Loucy (cell line): Measurements from ENCODE around the gene IL6.

ENCODE experiments used
- H2AFZ ChIP-seq: fragments of 200-600 bp; sonication (generic); 2 replicates; pipeline ENCODE4 v1.6.0; 2016; ENCODE audit warnings: antibody characterized with exemption, mild to moderate bottlenecking, low read length, moderate library complexity
- H3F3A ChIP-seq: fragments of 200-600 bp; 2 replicates; pipeline ENCODE4 v1.6.0; 2016; ENCODE audit warnings: antibody characterized with exemption, low read depth, mild to moderate bottlenecking
- H3K27me3 ChIP-seq: fragments of 200-600 bp; sonication (generic); 2 replicates; pipeline ENCODE4 v1.6.1; 2014; ENCODE audit warnings: low read length, mild to moderate bottlenecking; ENCODE audit not compliant: insufficient read depth, poor library complexity, severe bottlenecking
- H3K36me3 ChIP-seq: fragments of 200-600 bp; sonication (generic); 2 replicates; pipeline ENCODE4 v1.6.1; 2016; ENCODE audit warnings: low read length; ENCODE audit not compliant: insufficient read depth
- H3K4me1 ChIP-seq: fragments of 200-600 bp; sonication (generic); 2 replicates; pipeline ENCODE4 v1.5.1; 2014; ENCODE audit warnings: low read length, mild to moderate bottlenecking; ENCODE audit not compliant: insufficient read depth, poor library complexity, severe bottlenecking
- H3K4me2 ChIP-seq: fragments of 200-600 bp; sonication (generic); 2 replicates; pipeline ENCODE4 v1.6.0; 2014; ENCODE audit warnings: antibody characterized with exemption, low read length, low read depth, mild to moderate bottlenecking; ENCODE audit not compliant: poor library complexity, severe bottlenecking
- H3K4me3 ChIP-seq: fragments of 200-600 bp; sonication (generic); 2 replicates; pipeline ENCODE4 v1.5.1; 2014; ENCODE audit warnings: low read length, mild to moderate bottlenecking, mixed read lengths; ENCODE audit not compliant: poor library complexity, severe bottlenecking
- H3K79me2 ChIP-seq: fragments of 200-600 bp; sonication (generic); 2 replicates; pipeline ENCODE4 v1.6.1; 2014; ENCODE audit warnings: low read length; ENCODE audit not compliant: insufficient read depth
- H3K9ac ChIP-seq: fragments of 200-600 bp; sonication (generic); 2 replicates; pipeline ENCODE4 v1.6.0; 2014; ENCODE audit warnings: mild to moderate bottlenecking, low read depth, low read length, moderate library complexity; ENCODE audit not compliant: poor library complexity, severe bottlenecking
- H3K9me2 ChIP-seq: fragments of 200-600 bp; sonication (generic); replicated peaks from 2 replicates; pipeline ENCODE4 v1.6.1; 2016; ENCODE audit warnings: low read depth, low read length, mixed read lengths
- H3K9me3 ChIP-seq: fragments of 200-600 bp; sonication (generic); 2 replicates; pipeline ENCODE4 v1.6.1; 2014; ENCODE audit warnings: mild to moderate bottlenecking, antibody characterized with exemption, low read length, low read depth; ENCODE audit not compliant: insufficient read depth
- H4K20me1 ChIP-seq: fragments of 200-600 bp; sonication (generic); 2 replicates; pipeline ENCODE4 v1.6.0; 2014; ENCODE audit warnings: antibody characterized with exemption, low read length, mild to moderate bottlenecking; ENCODE audit not compliant: insufficient read depth, poor library complexity, severe bottlenecking
- EZH2phosphoT487 ChIP-seq: fragments of 200-600 bp; IDR thresholded peaks from 2 replicates; pipeline ENCODE4 v1.6.1; 2018; ENCODE audit warnings: antibody characterized with exemption, mild to moderate bottlenecking, moderate library complexity, borderline replicate concordance
- TF ChIP-seq, protein P1 (sequence below): fragments of 200-600 bp; sonication (generic); conservative IDR thresholded peaks from 2 replicates; pipeline ENCODE4 v1.5.1; 2014; ENCODE audit warnings: mild to moderate bottlenecking, antibody characterized with exemption, low read length

The IL6 gene

DNA sequence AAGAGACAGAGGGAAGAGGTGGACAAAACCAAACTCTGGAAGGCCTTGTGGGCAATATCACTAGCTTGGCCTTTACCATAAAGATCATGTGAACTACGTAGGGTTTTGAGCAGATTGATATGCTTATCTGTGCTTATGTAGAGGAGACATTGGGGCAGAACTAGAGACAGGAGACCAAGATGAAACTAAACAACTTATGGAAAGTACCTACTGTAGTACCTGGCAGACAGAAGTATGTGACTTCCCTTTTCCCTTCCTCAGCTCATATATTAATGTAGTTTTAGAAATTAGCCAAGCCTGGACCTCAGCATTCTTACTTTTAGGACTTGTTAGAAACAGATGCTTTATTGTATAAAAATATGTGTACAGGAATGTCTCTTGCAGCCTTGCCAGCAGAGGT lies 14.0 kb upstream of the IL6 start:
- Histone ChIP-seq H3K4me3 (no peak overlapping the region), H2AFZ (no peak overlapping the region), H3K9me3 (no peaks in the 10 kb centered on the region), H4K20me1 (no peaks in the 10 kb centered on the region), H3K27me3 (peaks cover 6% of the 10 kb centered on the region), H3K4me2 (no peak overlapping the region), H3K4me1 (no peaks in the 10 kb centered on the region), H3K9me2 (no peaks in the 10 kb centered on the region), H3K9ac (no peak overlapping the region), H3K79me2 (no peaks in the 10 kb centered on the region), H3K36me3 (no peaks in the 10 kb centered on the region), H3F3A (no peaks in the 10 kb centered on the region)
- TF ChIP-seq, protein P1, sequence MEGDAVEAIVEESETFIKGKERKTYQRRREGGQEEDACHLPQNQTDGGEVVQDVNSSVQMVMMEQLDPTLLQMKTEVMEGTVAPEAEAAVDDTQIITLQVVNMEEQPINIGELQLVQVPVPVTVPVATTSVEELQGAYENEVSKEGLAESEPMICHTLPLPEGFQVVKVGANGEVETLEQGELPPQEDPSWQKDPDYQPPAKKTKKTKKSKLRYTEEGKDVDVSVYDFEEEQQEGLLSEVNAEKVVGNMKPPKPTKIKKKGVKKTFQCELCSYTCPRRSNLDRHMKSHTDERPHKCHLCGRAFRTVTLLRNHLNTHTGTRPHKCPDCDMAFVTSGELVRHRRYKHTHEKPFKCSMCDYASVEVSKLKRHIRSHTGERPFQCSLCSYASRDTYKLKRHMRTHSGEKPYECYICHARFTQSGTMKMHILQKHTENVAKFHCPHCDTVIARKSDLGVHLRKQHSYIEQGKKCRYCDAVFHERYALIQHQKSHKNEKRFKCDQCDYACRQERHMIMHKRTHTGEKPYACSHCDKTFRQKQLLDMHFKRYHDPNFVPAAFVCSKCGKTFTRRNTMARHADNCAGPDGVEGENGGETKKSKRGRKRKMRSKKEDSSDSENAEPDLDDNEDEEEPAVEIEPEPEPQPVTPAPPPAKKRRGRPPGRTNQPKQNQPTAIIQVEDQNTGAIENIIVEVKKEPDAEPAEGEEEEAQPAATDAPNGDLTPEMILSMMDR = no peak
- no peak for TF ChIP-seq EZH2phosphoT487

DNA sequence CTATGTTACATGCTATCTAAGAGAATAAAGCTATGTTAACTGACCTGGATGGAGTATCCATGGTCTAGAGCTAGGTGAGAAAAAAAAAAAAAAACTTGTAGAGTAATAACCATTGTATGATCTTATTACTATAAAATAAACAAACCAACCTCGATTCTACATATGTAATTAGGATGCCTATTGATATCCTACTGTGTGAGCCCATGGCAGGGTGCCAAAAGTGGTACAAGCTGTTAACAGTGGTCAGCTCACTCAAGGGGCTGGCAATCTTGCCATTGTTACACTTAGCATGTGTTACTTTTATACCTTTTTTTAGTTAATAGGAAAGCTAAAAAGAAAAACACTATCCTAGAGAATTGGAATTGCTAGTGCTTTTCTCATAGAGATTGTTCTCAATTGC lies 13.5 kb upstream of the IL6 start:
- H3K79me2 ChIP-seq = no peaks in the 10 kb centered on the region
- H3K9me2 ChIP-seq = no peaks in the 10 kb centered on the region
- H3K4me1 ChIP-seq = no peaks in the 10 kb centered on the region
- H4K20me1 ChIP-seq = no peaks in the 10 kb centered on the region
- H3K27me3 ChIP-seq = peaks cover 6% of the 10 kb centered on the region
- H3K4me2 ChIP-seq = no peak overlapping the region
- no peak overlapping the region for H3K4me3 ChIP-seq
- H3K9ac ChIP-seq = no peak overlapping the region
- TF ChIP-seq, protein P1 = no peak
- TF ChIP-seq EZH2phosphoT487 = no peak
- H3K36me3 ChIP-seq = no peaks in the 10 kb centered on the region
- H3F3A ChIP-seq = no peaks in the 10 kb centered on the region
- H3K9me3 ChIP-seq = no peaks in the 10 kb centered on the region
- no peak overlapping the region for H2AFZ ChIP-seq

DNA sequence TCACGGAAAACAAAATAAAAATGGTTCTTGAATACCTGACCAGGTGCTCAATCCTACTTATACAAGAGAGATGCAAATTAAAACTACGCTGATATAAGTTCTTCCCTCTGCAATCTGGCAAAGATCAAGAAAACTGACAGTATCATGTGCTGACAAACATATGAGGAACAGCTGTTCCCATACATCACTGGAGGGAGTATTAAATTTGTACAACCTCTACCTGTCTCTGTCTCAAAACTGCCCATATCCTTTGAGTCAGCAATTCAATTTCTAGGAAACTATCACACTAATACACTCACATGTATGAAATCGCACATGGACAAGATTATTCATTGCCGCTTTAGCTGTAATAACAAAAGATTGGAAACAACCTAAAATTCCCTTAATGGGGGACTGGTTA lies 11.0 kb upstream of the IL6 start:
- H3K4me3 ChIP-seq = no peak overlapping the region
- H3K27me3 ChIP-seq = peaks cover 6% of the 10 kb centered on the region
- no peak overlapping the region for H3K4me2 ChIP-seq
- TF ChIP-seq, protein P1 = no peak
- TF ChIP-seq EZH2phosphoT487 = no peak
- H3K9ac ChIP-seq = no peak overlapping the region
- no peaks in the 10 kb centered on the region for H3K4me1 ChIP-seq
- H4K20me1 ChIP-seq = no peaks in the 10 kb centered on the region
- H3K79me2 ChIP-seq = no peaks in the 10 kb centered on the region
- no peaks in the 10 kb centered on the region for H3K9me2 ChIP-seq
- H3K36me3 ChIP-seq = no peaks in the 10 kb centered on the region
- H3K9me3 ChIP-seq = no peaks in the 10 kb centered on the region
- no peak overlapping the region for H2AFZ ChIP-seq
- H3F3A ChIP-seq = no peaks in the 10 kb centered on the region
